ENCODE measurements around the gene KRTAP5-5. TPM values are rescaled to one million over a fixed set of nuclear protein-coding genes. Genes with fewer than 3 reads are reported as not detected.
"Not testable (repeated sequence)": the region's sequence is repeated elsewhere in the genome, so short reads cannot be mapped to it uniquely, and the experiment has no call there.

The KRTAP5-5 gene
- total and polyA plus RNA-seq, 2 experiments from 2014 or later: not detected

GRCh38 chr11:1598816-1599215 is 30.8 kb upstream of the KRTAP5-5 start:
- DNase-seq (ENCODE audit: low read depth in 1 of 2, low spot score in 1 of 2): no peak
- no peak for TF ChIP-seq CTCF (IDR thresholded peaks at IDR 0.05; ENCODE audit: low read depth, low read length)
- H3K9me3 ChIP-seq (ENCODE audit: low read depth): no peaks in the 10 kb centered on the region
- H3K27me3 ChIP-seq: peaks cover 14% of the 10 kb centered on the region
- H3K36me3 ChIP-seq: no peaks in the 10 kb centered on the region
- H3K4me1 ChIP-seq (ENCODE audit: low read depth): no peaks in the 10 kb centered on the region
- H3K4me3 ChIP-seq: no peak overlapping the region
- no peak overlapping the region for H3K27ac ChIP-seq

GRCh38 chr11:1600626-1601025 is 28.9 kb upstream of the KRTAP5-5 start:
- no peaks in the 10 kb centered on the region for H3K36me3 ChIP-seq
- DNase-seq (ENCODE audit: low read depth in 1 of 2, low spot score in 1 of 2): no peak
- no peaks in the 10 kb centered on the region for H3K9me3 ChIP-seq (ENCODE audit: low read depth)
- no peak for TF ChIP-seq CTCF (IDR thresholded peaks at IDR 0.05; ENCODE audit: low read depth, low read length)
- H3K27ac ChIP-seq: no peak overlapping the region
- no peak overlapping the region for H3K4me3 ChIP-seq
- no peaks in the 10 kb centered on the region for H3K4me1 ChIP-seq (ENCODE audit: low read depth)
- peaks cover 13% of the 10 kb centered on the region for H3K27me3 ChIP-seq

GRCh38 chr11:1601663-1602062 is 27.9 kb upstream of the KRTAP5-5 start:
- H3K4me1 ChIP-seq (ENCODE audit: low read depth); H3K9me3 ChIP-seq (ENCODE audit: low read depth); DNase-seq (ENCODE audit: low read depth in 1 of 2, low spot score in 1 of 2); H3K4me3 ChIP-seq; H3K36me3 ChIP-seq; H3K27ac ChIP-seq: not testable (repeated sequence)
- H3K27me3 ChIP-seq: peaks cover 13% of the 10 kb centered on the region

GRCh38 chr11:1603629-1604028 is 25.9 kb upstream of the KRTAP5-5 start:
- no peak for TF ChIP-seq CTCF (IDR thresholded peaks at IDR 0.05; ENCODE audit: low read depth, low read length)
- no peaks in the 10 kb centered on the region for H3K9me3 ChIP-seq (ENCODE audit: low read depth)
- H3K27me3 ChIP-seq: peaks cover 6% of the 10 kb centered on the region
- no peaks in the 10 kb centered on the region for H3K36me3 ChIP-seq
- no peak overlapping the region for H3K4me3 ChIP-seq
- H3K27ac ChIP-seq: no peak overlapping the region
- no peak for DNase-seq (ENCODE audit: low read depth in 1 of 2, low spot score in 1 of 2)
- no peaks in the 10 kb centered on the region for H3K4me1 ChIP-seq (ENCODE audit: low read depth)

- H3K9me3 ChIP-seq (ENCODE audit: low read depth): no peaks in the 10 kb centered on the region
- H3K27ac ChIP-seq: no peak overlapping the region
- H3K36me3 ChIP-seq: no peaks in the 10 kb centered on the region
- no peaks in the 10 kb centered on the region for H3K4me1 ChIP-seq (ENCODE audit: low read depth)
- no peak for TF ChIP-seq CTCF (IDR thresholded peaks at IDR 0.05; ENCODE audit: low read depth, low read length)
- peaks cover 6% of the 10 kb centered on the region for H3K27me3 ChIP-seq
- no peak for DNase-seq (ENCODE audit: low read depth in 1 of 2, low spot score in 1 of 2)
- no peak overlapping the region for H3K4me3 ChIP-seq
These were observed 25.4 kb upstream of the KRTAP5-5 start for GRCh38 chr11:1604181-1604580.

GRCh38 chr11:1604711-1605110 is 24.9 kb upstream of the KRTAP5-5 start:
- Histone ChIP-seq H3K36me3 (no peaks in the 10 kb centered on the region), H3K4me3 (no peak overlapping the region), H3K27me3 (peaks cover 6% of the 10 kb centered on the region), H3K9me3 (ENCODE audit: low read depth) (no peaks in the 10 kb centered on the region), H3K27ac (no peak overlapping the region), H3K4me1 (ENCODE audit: low read depth) (no peaks in the 10 kb centered on the region)
- no peak for TF ChIP-seq CTCF (IDR thresholded peaks at IDR 0.05; ENCODE audit: low read depth, low read length)
- DNase-seq (ENCODE audit: low read depth in 1 of 2, low spot score in 1 of 2): no peak

- not testable (repeated sequence) for DNase-seq (ENCODE audit: low read depth in 1 of 2, low spot score in 1 of 2); H3K27me3 ChIP-seq; H3K36me3 ChIP-seq; H3K27ac ChIP-seq; H3K4me3 ChIP-seq; H3K4me1 ChIP-seq (ENCODE audit: low read depth); H3K9me3 ChIP-seq (ENCODE audit: low read depth)
These were observed 23.7 kb upstream of the KRTAP5-5 start for GRCh38 chr11:1605923-1606322.

- DNase-seq (ENCODE audit: low read depth in 1 of 2, low spot score in 1 of 2): peak; percentile 9 to 12
- H3K4me1 ChIP-seq (ENCODE audit: low read depth); H3K36me3 ChIP-seq; H3K4me3 ChIP-seq; H3K27me3 ChIP-seq; H3K27ac ChIP-seq; H3K9me3 ChIP-seq (ENCODE audit: low read depth): not testable (repeated sequence)
These were observed 22.3 kb upstream of the KRTAP5-5 start for GRCh38 chr11:1607156-1607845.

- not testable (repeated sequence) for H3K9me3 ChIP-seq (ENCODE audit: low read depth); H3K27ac ChIP-seq; DNase-seq (ENCODE audit: low read depth in 1 of 2, low spot score in 1 of 2); H3K4me3 ChIP-seq; H3K4me1 ChIP-seq (ENCODE audit: low read depth); H3K36me3 ChIP-seq; H3K27me3 ChIP-seq
These were observed 21.7 kb upstream of the KRTAP5-5 start for GRCh38 chr11:1607901-1608300.

Data from cardiac muscle cell (in vitro differentiated cells and primary cell).